Prostate gland (tissue), 2 donors: ENCODE data around the gene CENATAC. TPM values are rescaled to one million over a fixed set of nuclear protein-coding genes. Genes with fewer than 3 reads are reported as not detected.

Experiments used
- DNase-seq: peaks from one replicate; pipeline ENCODE4 v3.0.0-alpha.2; 2019; ENCODE audit warnings: low spot score
- H3K27ac ChIP-seq, 2 donors: fragments of 200-600 bp; sonication (generic); 2 replicates each; pipeline ENCODE4 v1.5.1; 2017 to 2019
- H3K27me3 ChIP-seq: fragments of 200-600 bp; sonication (generic); replicated peaks from 2 replicates; pipeline ENCODE4 v1.5.1; 2019; ENCODE audit not compliant: insufficient read depth
- H3K36me3 ChIP-seq, 2 donors: fragments of 200-600 bp; sonication (generic); 1 replicate in 1 of 2; 2 replicates in 1 of 2; pipeline versions ENCODE4 v1.5.1 to v1.8.1; 2017 to 2019
- H3K4me1 ChIP-seq: fragments of 200-600 bp; sonication (generic); replicated peaks from 2 replicates; pipeline ENCODE4 v1.5.1; 2019
- H3K4me3 ChIP-seq, 2 donors: fragments of 200-600 bp; sonication (generic); 2 replicates each; pipeline ENCODE4 v1.5.1; 2017 to 2019
- H3K9me3 ChIP-seq: fragments of 200-600 bp; sonication (generic); 2 replicates; pipeline ENCODE4 v1.5.1; 2017
- POLR2A ChIP-seq: fragments of 450-650 bp; IDR thresholded peaks from one replicate; pipeline ENCODE4 v1.6.1; 2016; ENCODE audit warnings: antibody characterized with exemption, mild to moderate bottlenecking
- POLR2AphosphoS5 ChIP-seq: sonication (generic); formaldehyde crosslinking; IDR thresholded peaks from one replicate; pipeline ENCODE4 v1.6.1; 2017; ENCODE audit warnings: antibody characterized with exemption
- WGBS: methylation state at CpG from one replicate; pipeline ENCODE4 v1.1.5; 2018; 5-methylcytosine and 5-hydroxymethylcytosine counted together
- intact Hi-C: fragments of 100-400 bp; cut with DNase I; formaldehyde crosslinking; loops from one replicate; pipeline ENCODE4 v1.14.2; 2022
- total RNA-seq, 2 donors: library from RNA; depleted of rRNA; stranded (reverse); fragments of >200 nt; gene quantifications; one replicate each; pipeline ENCODE4 v1.1.0, GENCODE V29; 2016
- TF ChIP-seq, protein P1 (sequence below), 4 experiments: fragments of 200-600 bp in 2 of 4; fragments of 450-650 bp in 2 of 4; sonication (generic) in 2 of 4; IDR thresholded peaks; 1 replicate in 3 of 4; 2 replicates in 1 of 4; pipeline ENCODE4 v1.5.1; 2016 to 2019; ENCODE audit warnings: antibody characterized with exemption in 4 of 4, mild to moderate bottlenecking in 2 of 4, moderate library complexity in 2 of 4

Gene CENATAC
- total RNA-seq, 2 donors from 2014 or later, result 19.4 to 44.5 TPM

DNA sequence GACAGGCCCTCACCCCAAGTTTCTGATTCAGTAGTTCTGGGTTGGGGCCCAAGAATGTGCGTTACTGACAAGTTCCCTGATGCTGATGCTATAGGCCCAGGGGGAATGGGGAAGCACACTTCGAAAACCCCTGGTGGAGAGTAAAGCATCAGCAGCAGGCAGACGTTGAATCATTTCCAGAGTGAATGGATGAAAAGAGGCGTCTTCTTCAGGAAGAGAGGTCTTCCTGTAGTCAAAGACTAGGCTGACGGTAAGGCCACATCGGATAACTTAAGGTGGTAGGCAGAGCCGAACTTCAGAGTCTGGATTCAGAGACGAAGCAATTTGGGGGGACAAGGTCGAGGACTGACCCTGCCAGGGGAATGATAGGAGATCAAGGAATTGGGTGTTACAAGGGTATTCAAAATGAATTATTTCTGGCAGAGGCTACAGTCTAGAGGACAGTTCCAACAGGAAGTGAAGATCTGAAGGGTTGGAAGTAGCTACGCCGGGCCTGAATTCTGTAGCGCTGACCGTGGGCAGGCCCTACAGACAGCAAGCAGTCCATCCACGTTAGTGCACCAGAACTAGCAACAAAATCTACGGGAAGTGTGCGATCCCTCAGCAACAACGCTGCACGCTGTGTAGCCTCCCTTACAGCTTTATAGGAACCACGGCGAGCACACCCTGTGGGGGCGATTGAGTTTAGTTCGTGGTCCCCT is 862 bp upstream of the CENATAC start:
- DNase-seq, result no peak
- Histone ChIP-seq H3K27me3 (no peaks in the 10 kb centered on the region), H3K9me3 (no peaks in the 10 kb centered on the region), H3K36me3 (no peaks in the 10 kb centered on the region), H3K4me1 (peaks cover 5% of the 10 kb centered on the region), H3K27ac (peak overlapping the region; percentile 68 to 69), H3K4me3 (peak overlapping the region; percentile 52 to 64)
- WGBS, result 26% methylated on average over 22 of the region's 22 CpGs
- intact Hi-C loops, result no loop called here
- TF ChIP-seq POLR2AphosphoS5, result no peak
- TF ChIP-seq, protein P1, sequence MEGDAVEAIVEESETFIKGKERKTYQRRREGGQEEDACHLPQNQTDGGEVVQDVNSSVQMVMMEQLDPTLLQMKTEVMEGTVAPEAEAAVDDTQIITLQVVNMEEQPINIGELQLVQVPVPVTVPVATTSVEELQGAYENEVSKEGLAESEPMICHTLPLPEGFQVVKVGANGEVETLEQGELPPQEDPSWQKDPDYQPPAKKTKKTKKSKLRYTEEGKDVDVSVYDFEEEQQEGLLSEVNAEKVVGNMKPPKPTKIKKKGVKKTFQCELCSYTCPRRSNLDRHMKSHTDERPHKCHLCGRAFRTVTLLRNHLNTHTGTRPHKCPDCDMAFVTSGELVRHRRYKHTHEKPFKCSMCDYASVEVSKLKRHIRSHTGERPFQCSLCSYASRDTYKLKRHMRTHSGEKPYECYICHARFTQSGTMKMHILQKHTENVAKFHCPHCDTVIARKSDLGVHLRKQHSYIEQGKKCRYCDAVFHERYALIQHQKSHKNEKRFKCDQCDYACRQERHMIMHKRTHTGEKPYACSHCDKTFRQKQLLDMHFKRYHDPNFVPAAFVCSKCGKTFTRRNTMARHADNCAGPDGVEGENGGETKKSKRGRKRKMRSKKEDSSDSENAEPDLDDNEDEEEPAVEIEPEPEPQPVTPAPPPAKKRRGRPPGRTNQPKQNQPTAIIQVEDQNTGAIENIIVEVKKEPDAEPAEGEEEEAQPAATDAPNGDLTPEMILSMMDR (IDR thresholded peaks at IDR 0.05), result no peak
- TF ChIP-seq POLR2A, result no peak

DNA sequence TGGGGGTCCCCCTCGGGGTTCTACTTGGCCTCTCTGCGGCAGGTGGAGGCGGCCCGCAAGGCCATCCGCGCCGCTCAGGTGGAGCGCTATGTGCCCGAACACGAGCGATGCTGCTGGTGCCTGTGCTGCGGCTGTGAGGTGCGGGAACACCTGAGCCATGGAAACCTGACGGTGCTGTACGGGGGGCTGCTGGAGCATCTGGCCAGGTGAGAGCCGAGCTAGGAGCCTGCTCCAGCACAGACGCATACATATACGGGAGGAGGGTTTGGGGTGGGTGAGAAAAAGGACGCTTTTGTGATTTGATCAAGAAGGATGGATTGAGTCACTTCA is 415 bp downstream of the CENATAC start:
- Histone ChIP-seq H3K9me3 (no peaks in the 10 kb centered on the region), H3K27ac (peak overlapping the region; percentile 68 to 69), H3K4me1 (peaks cover 5% of the 10 kb centered on the region), H3K36me3 (no peaks in the 10 kb centered on the region), H3K4me3 (peak overlapping the region; percentile 52 to 64), H3K27me3 (no peaks in the 10 kb centered on the region)
- under 1% methylated on average over 19 of the region's 19 CpGs for WGBS
- TF ChIP-seq POLR2AphosphoS5 (no peak), POLR2A (no peak)
- TF ChIP-seq, protein P1 (IDR thresholded peaks at IDR 0.05), result no peak
- no peak for DNase-seq
- intact Hi-C loops, result no loop called here

DNA sequence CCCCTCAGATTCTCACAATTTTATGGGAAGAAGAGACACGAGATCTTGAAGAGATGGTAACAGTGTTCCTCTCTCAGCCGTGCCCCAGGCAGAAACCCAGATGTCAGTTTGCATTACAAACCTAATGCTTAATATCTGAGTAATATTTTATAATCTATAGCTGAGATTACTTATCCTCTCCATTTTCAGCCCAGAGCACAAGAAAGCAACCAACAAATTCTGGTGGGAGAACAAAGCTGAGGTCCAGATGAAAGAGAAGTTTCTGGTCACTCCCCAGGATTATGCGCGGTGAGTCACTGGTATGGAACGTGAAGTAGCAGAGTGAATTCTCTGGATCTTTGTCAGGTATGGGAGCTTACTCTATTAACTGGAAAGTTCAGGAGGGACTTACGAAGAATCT is 884 bp downstream of the CENATAC start:
- WGBS, result 28% methylated on average over 6 of the region's 6 CpGs
- Histone ChIP-seq H3K27me3 (no peaks in the 10 kb centered on the region), H3K36me3 (no peaks in the 10 kb centered on the region), H3K9me3 (no peaks in the 10 kb centered on the region), H3K4me1 (peaks cover 5% of the 10 kb centered on the region), H3K4me3 (peak overlapping the region; percentile 52 to 64), H3K27ac (peak overlapping the region; percentile 68 to 69)
- DNase-seq, result no peak
- intact Hi-C loops, result no loop called here
- TF ChIP-seq POLR2AphosphoS5 (peak; percentile 33), POLR2A (peak; percentile 23)
- TF ChIP-seq, protein P1 (IDR thresholded peaks at IDR 0.05), result no peak

DNA sequence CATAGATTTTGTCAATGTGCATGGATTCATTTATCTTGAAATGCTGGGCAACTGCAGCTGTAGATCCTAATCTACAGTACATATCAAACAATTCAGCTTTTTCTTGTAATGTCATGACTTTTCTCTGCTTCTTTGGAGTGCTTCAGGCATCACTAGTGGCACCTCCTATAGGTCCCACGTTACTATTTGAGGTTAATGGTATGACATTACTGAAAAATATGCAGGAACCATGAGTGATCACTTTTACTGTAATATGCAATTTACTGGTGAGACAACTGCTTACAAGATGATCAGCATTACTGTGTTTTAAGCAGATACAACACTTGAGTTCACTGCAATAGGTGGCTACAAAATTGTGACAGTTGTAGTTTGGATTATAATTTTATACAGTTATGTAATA is 3.0 kb downstream of the CENATAC start:
- H3K27ac ChIP-seq, result no peak overlapping the region
- H3K4me3 ChIP-seq, result no peak overlapping the region
- no peaks in the 10 kb centered on the region for H3K27me3 ChIP-seq
- DNase-seq, result no peak
- H3K36me3 ChIP-seq, result no peaks in the 10 kb centered on the region
- no peaks in the 10 kb centered on the region for H3K9me3 ChIP-seq
- 39% methylated on average over 1 of the region's 1 CpG for WGBS
- intact Hi-C loops, result no loop called here
- no peak for TF ChIP-seq POLR2AphosphoS5
- TF ChIP-seq POLR2A, result no peak
- H3K4me1 ChIP-seq, result peaks cover 5% of the 10 kb centered on the region

DNA sequence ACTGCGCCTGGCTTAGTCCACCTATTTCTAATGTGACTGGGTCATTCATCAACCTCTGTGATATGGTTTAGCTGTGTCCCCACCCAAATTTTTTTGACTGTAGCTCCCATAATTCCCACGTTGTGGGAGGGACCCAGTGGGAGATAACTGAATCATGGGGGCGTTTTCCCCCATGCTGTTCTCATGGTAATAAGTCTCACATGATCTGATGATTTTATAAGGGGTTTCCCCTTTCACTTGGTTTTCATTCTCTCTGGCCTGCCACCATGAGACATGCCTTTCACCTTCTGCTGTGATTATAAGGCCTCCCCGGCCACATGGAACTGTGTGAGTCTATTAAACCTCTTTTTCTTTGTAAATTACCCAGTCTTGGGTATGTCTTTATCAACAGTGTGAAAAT is 8.7 kb downstream of the CENATAC start:
- intact Hi-C loops, result no loop called here
- TF ChIP-seq POLR2A (no peak), POLR2AphosphoS5 (no peak)
- TF ChIP-seq, protein P1 (IDR thresholded peaks at IDR 0.05), result no peak

More for the DNA sequence above, 8.7 kb downstream of the CENATAC start:
- WGBS, result 90% methylated on average over 4 of the region's 4 CpGs
- no peaks in the 10 kb centered on the region for H3K9me3 ChIP-seq
- H3K27me3 ChIP-seq, result no peaks in the 10 kb centered on the region
- no peak overlapping the region for H3K4me3 ChIP-seq
- H3K4me1 ChIP-seq, result no peaks in the 10 kb centered on the region
- no peak overlapping the region for H3K27ac ChIP-seq
- H3K36me3 ChIP-seq, result no peaks in the 10 kb centered on the region
- DNase-seq, result no peak
